Gastrocnemius medialis (tissue), 4 donors: ENCODE results near the gene SLC39A8.

Experiments used
- POLR2A ChIP-seq, 2 donors: fragments of 450-650 bp; IDR thresholded peaks; one replicate each; pipeline ENCODE4 v1.6.1; 2017; ENCODE audit warnings: antibody characterized with exemption in 2 of 2, mild to moderate bottlenecking in 2 of 2, moderate library complexity in 2 of 2
- TF ChIP-seq, protein P1 (sequence below), 5 experiments: fragments of 450-650 bp in 3 of 5; fragments of 200-600 bp in 2 of 5; sonication (generic) in 2 of 5; IDR thresholded peaks in 4 of 5; conservative IDR thresholded peaks in 1 of 5; 1 replicate in 4 of 5; 2 replicates in 1 of 5; pipeline ENCODE4 v1.5.1; 2016 to 2019; ENCODE audit warnings: antibody characterized with exemption in 5 of 5, mild to moderate bottlenecking in 3 of 5, moderate library complexity in 3 of 5

DNA sequence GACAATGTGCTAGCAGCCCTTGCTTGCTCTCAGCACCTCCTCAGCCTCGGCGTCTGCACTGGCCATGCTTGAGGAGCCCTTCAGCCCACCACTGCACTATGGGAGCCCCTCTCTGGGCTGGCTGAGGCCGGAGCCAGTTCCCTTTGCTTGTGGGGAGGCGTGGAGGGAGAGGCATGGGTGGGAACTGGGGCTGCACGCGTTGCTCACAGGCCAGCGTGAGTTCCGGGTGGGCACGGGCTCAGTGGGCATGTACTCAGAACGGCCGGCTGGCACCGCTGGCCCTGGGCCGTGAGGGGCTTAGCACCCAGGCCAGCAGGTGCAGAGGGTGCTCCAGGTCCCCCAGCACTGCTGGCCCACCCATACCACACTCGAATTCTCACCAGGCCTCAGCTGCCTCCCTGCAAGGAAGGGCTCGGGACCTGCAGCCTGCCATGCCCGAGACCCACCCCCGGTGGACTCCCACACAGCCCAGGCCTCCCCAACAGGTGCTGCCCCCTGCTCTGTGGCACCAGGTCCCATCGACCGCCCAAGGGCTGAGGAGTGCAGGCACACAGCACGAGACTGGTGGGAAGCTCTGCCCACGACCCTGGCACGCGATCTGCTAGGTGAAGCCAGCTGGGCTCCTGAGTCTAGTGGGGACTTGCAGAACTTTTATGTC, 100.3 kb downstream of the SLC39A8 start:
- TF ChIP-seq, protein P1, sequence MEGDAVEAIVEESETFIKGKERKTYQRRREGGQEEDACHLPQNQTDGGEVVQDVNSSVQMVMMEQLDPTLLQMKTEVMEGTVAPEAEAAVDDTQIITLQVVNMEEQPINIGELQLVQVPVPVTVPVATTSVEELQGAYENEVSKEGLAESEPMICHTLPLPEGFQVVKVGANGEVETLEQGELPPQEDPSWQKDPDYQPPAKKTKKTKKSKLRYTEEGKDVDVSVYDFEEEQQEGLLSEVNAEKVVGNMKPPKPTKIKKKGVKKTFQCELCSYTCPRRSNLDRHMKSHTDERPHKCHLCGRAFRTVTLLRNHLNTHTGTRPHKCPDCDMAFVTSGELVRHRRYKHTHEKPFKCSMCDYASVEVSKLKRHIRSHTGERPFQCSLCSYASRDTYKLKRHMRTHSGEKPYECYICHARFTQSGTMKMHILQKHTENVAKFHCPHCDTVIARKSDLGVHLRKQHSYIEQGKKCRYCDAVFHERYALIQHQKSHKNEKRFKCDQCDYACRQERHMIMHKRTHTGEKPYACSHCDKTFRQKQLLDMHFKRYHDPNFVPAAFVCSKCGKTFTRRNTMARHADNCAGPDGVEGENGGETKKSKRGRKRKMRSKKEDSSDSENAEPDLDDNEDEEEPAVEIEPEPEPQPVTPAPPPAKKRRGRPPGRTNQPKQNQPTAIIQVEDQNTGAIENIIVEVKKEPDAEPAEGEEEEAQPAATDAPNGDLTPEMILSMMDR (IDR thresholded peaks at IDR 0.05 in 4 of 5, conservative IDR thresholded peaks at IDR 0.05 in 1 of 5): no peak
- no peak for TF ChIP-seq POLR2A (IDR thresholded peaks at IDR 0.05)
